BLaER1 treated with 17β-estradiol and CSF1 and Interleukin-3, amounts not matched to agents 10 nM and 100 nM (cell line): ENCODE data around the gene POU2F2.

Experiments used
- H3K27ac ChIP-seq, 11 experiments: shearing (Covaris generic); formaldehyde crosslinking; 2 replicates each; pipeline ENCODE4 v1.8.1; 2022
- H3K27me3 ChIP-seq, 11 experiments: shearing (Covaris generic); formaldehyde crosslinking; 2 replicates each; pipeline ENCODE4 v1.8.1; 2022
- H3K36me3 ChIP-seq, 11 experiments: shearing (Covaris generic); formaldehyde crosslinking; 2 replicates each; pipeline ENCODE4 v1.8.1; 2022
- H3K4me1 ChIP-seq, 10 experiments: shearing (Covaris generic); formaldehyde crosslinking; 2 replicates each; pipeline ENCODE4 v1.8.1; 2022
- H3K4me2 ChIP-seq, 11 experiments: shearing (Covaris generic); formaldehyde crosslinking; 2 replicates each; pipeline ENCODE4 v1.8.1; 2022
- H3K4me3 ChIP-seq, 10 experiments: shearing (Covaris generic); formaldehyde crosslinking; 2 replicates each; pipeline ENCODE4 v1.8.1; 2022
- H3K9ac ChIP-seq, 11 experiments: shearing (Covaris generic); formaldehyde crosslinking; 2 replicates each; pipeline ENCODE4 v1.8.1; 2022
- H3K9me3 ChIP-seq, 11 experiments: shearing (Covaris generic); formaldehyde crosslinking; replicated peaks in 1 of 11; 2 replicates each; pipeline ENCODE4 v1.8.1; 2022
- H4K20me1 ChIP-seq, 11 experiments: shearing (Covaris generic); formaldehyde crosslinking; 2 replicates each; pipeline ENCODE4 v1.8.1; 2022
- Cebpa-rat ChIP-seq, 11 experiments: shearing (Covaris generic); IDR thresholded peaks; 2 replicates each; pipeline ENCODE4 v1.8.1; 2022

The POU2F2 gene

DNA sequence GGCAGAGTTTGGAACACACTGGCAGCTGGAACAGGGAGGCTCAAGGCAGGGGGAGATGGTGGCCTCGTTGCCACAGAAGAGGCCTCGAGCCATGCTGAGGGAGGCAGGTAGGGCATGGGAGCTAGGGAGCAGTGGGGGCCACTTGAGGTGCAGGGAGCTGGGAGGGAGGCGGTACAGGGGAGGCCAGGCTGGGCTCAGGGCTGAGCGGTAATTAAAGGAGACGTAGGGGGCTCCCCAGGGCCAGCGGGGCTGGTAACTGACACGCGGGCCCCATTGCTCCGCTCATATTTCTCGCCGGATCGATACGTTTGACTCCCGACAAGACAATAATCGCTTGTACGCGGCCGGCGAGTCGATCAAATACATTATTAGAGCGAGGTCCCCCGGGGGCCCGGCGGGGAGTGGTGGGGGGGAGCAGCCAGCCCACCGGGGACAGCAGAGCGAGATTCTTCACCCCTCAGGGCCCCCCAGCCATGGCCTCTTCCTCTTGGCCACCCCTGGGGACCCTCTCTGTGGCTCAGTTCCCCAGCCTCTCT is 2.4 kb upstream of the POU2F2 start:
- no peak for TF ChIP-seq Cebpa-rat (IDR thresholded peaks at IDR 0.05)
- H3K36me3 ChIP-seq = peaks cover 0 to 27% (median 0%) of the 10 kb centered on the region in 11 experiments; a peak in 4 of 22 replicates
- H3K9ac ChIP-seq = peak overlapping the region; percentile 4 to 85 (median 46); a peak in 18 of 22 replicates
- H3K27ac ChIP-seq = no peak overlapping the region
- H3K4me2 ChIP-seq = peak overlapping the region; percentile 87 to 99 (median 96)
- peaks cover 0 to 57% (median 5%) of the 10 kb centered on the region in 11 experiments; a peak in 10 of 22 replicates for H4K20me1 ChIP-seq
- peak overlapping the region in 4 of 10 experiments; percentile 22 to 84 (median 61); a peak in 8 of 20 replicates for H3K4me3 ChIP-seq
- no peaks in the 10 kb centered on the region for H3K9me3 ChIP-seq
- peaks cover 0 to 11% (median 0%) of the 10 kb centered on the region in 11 experiments; a peak in 5 of 22 replicates for H3K27me3 ChIP-seq
- peaks cover 35 to 71% (median 66%) of the 10 kb centered on the region in 10 experiments for H3K4me1 ChIP-seq

DNA sequence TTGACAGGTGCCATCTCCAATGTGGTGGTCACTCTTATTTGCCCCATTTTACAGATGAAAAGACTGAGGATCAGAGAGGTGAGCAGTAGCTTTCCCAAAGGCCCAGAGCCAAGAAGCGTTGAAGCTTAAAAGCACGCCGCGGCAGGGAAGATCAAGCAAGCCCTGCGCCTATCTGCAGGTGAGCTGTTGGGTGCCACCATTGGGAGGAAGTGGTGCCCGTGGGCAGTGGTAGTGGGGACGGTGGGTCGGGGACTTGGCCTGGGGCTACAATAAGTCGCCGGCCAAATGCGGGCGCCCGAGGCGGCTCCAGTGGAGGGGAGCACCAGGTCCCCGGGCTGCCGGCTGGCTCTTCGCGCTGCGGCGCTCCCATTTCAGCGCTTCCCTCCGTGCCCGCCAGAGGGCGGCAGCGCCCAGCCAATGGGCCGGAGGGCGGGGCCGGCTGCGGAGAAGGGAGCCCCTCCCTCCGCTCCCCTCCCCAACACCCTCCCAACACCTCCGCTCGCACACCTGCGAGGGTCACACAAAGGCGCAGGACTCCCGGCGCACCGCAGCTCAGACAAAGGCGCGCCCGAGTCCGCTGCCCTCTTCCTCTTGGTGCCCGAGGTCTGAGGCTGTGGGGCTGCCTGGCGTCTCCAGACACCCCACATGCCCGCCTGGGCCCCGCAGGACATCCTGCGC is 744 bp upstream of the POU2F2 start:
- Histone ChIP-seq H4K20me1 (peaks cover 0 to 41% (median under 1%) of the 10 kb centered on the region in 11 experiments; a peak in 10 of 22 replicates), H3K4me2 (peak overlapping the region; percentile 87 to 99 (median 96)), H3K4me1 (peaks cover 47 to 87% (median 82%) of the 10 kb centered on the region in 10 experiments), H3K27ac (peak overlapping the region in 10 of 11 experiments; percentile 25 to 89 (median 60); a peak in 17 of 22 replicates), H3K36me3 (peaks cover 0 to 17% (median 0%) of the 10 kb centered on the region in 11 experiments; a peak in 5 of 22 replicates), H3K27me3 (peaks cover 0 to 11% (median 0%) of the 10 kb centered on the region in 11 experiments; a peak in 5 of 22 replicates), H3K9me3 (no peaks in the 10 kb centered on the region), H3K9ac (peak overlapping the region; percentile 50 to 85 (median 72)), H3K4me3 (peak overlapping the region; percentile 51 to 84 (median 66))
- TF ChIP-seq Cebpa-rat (IDR thresholded peaks at IDR 0.05) = no peak

GRCh38 chr19:42131149-42132029 is 857 bp downstream of the POU2F2 start:
- Histone ChIP-seq H4K20me1 (peaks cover 0 to 28% (median 0%) of the 10 kb centered on the region in 11 experiments; a peak in 10 of 22 replicates), H3K9ac (peak overlapping the region; percentile 50 to 85 (median 72); a peak in 21 of 22 replicates), H3K4me1 (peaks cover 59 to 100% (median 97%) of the 10 kb centered on the region in 10 experiments), H3K36me3 (peaks cover 0 to 12% (median 0%) of the 10 kb centered on the region in 11 experiments; a peak in 5 of 22 replicates), H3K27me3 (peaks cover 0 to 11% (median 0%) of the 10 kb centered on the region in 11 experiments; a peak in 5 of 22 replicates), H3K4me3 (peak overlapping the region; percentile 51 to 84 (median 66)), H3K4me2 (peak overlapping the region; percentile 87 to 99 (median 96)), H3K27ac (peak overlapping the region; percentile 1 to 89 (median 66); a peak in 17 of 22 replicates), H3K9me3 (no peaks in the 10 kb centered on the region)
- TF ChIP-seq Cebpa-rat (IDR thresholded peaks at IDR 0.05) = no peak

DNA sequence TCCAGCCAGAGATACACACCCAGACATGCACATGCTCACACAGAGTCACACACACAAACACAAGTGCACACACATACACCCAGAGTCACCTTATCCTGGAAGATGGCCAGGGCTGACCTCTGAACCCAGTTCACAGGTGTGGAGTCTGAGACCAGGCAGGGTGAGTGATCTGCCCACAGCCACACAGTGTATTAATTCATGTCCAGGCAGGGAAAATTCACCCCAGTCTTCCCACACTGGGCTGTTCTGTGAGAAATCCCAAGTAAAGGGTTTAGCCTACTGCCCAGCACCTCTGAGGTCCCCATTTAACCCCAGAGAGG is 2.0 kb downstream of the POU2F2 start:
- H3K36me3 ChIP-seq = peaks cover 0 to 21% (median 0%) of the 10 kb centered on the region in 11 experiments; a peak in 6 of 22 replicates
- H3K4me1 ChIP-seq = peaks cover 59 to 100% (median 97%) of the 10 kb centered on the region in 10 experiments
- peaks cover 0 to 17% (median 0%) of the 10 kb centered on the region in 11 experiments; a peak in 9 of 22 replicates for H4K20me1 ChIP-seq
- peak overlapping the region; percentile 60 to 89 (median 78); a peak in 21 of 22 replicates for H3K27ac ChIP-seq
- peak overlapping the region; percentile 51 to 85 (median 75); a peak in 21 of 22 replicates for H3K9ac ChIP-seq
- no peak for TF ChIP-seq Cebpa-rat (IDR thresholded peaks at IDR 0.05)
- peaks cover 0 to 5% (median 0%) of the 10 kb centered on the region in 11 experiments; a peak in 3 of 22 replicates for H3K9me3 ChIP-seq
- H3K4me3 ChIP-seq = peak overlapping the region; percentile 37 to 84 (median 62)
- H3K27me3 ChIP-seq = peaks cover 0 to 11% (median 0%) of the 10 kb centered on the region in 11 experiments; a peak in 5 of 22 replicates
- H3K4me2 ChIP-seq = peak overlapping the region; percentile 87 to 99 (median 98)

GRCh38 chr19:42129399-42130253 is 2.6 kb downstream of the POU2F2 start:
- Histone ChIP-seq H4K20me1 (peaks cover 0 to 11% (median 0%) of the 10 kb centered on the region in 11 experiments; a peak in 6 of 22 replicates), H3K27me3 (peaks cover 0 to 7% (median 0%) of the 10 kb centered on the region in 11 experiments; a peak in 5 of 22 replicates), H3K27ac (peak overlapping the region; percentile 60 to 89 (median 78); a peak in 21 of 22 replicates), H3K9me3 (peaks cover 0 to 11% (median 5%) of the 10 kb centered on the region in 11 experiments; a peak in 14 of 22 replicates), H3K4me2 (peak overlapping the region; percentile 87 to 99 (median 98)), H3K4me3 (peak overlapping the region; percentile 37 to 84 (median 62)), H3K9ac (peak overlapping the region; percentile 51 to 85 (median 75); a peak in 21 of 22 replicates), H3K4me1 (peaks cover 59 to 100% (median 91%) of the 10 kb centered on the region in 10 experiments), H3K36me3 (peaks cover 0 to 27% (median 0%) of the 10 kb centered on the region in 11 experiments; a peak in 8 of 22 replicates)
- no peak for TF ChIP-seq Cebpa-rat (IDR thresholded peaks at IDR 0.05)

DNA sequence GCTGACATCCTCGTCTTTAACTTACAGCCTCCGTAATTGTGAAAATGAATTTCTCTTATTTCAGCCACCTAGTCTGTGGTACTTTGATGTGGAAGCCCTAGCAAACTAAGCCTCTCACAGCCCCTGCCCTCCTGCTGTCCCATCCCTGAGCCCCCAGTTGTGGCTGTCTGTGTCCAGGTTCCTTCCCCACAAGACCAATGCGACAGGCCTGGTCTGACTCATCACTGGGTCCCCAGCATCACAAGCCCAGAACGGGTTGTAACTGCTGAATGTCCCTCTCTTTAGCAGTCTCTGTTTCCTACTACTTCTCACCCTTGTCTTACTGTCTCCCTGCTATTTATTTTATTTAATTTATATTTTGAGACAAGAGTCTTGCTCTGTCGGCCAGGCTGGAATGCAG is 5.7 kb downstream of the POU2F2 start:
- Histone ChIP-seq H3K36me3 (peaks cover 0 to 46% (median 0%) of the 10 kb centered on the region in 11 experiments; a peak in 8 of 22 replicates), H3K4me2 (peak overlapping the region; percentile 7 to 98 (median 46); a peak in 20 of 22 replicates), H4K20me1 (0 out of 22 replicates have a peak, but pooled peaks cover 0 to 4% (median 0%) of the 10 kb centered on the region in 11 experiments), H3K27ac (peak overlapping the region in 7 of 11 experiments; percentile 5 to 89 (median 84); a peak in 10 of 22 replicates), H3K27me3 (no peaks in the 10 kb centered on the region), H3K4me3 (peak overlapping the region in 3 of 10 experiments; percentile 10 to 84 (median 34); a peak in 3 of 20 replicates), H3K4me1 (peaks cover 70 to 100% (median 89%) of the 10 kb centered on the region in 10 experiments), H3K9me3 (peaks cover 0 to 14% (median 9%) of the 10 kb centered on the region in 11 experiments; a peak in 14 of 22 replicates), H3K9ac (peak overlapping the region in 4 of 11 experiments; percentile 19 to 79 (median 38); a peak in 6 of 22 replicates)
- no peak for TF ChIP-seq Cebpa-rat (IDR thresholded peaks at IDR 0.05)

DNA sequence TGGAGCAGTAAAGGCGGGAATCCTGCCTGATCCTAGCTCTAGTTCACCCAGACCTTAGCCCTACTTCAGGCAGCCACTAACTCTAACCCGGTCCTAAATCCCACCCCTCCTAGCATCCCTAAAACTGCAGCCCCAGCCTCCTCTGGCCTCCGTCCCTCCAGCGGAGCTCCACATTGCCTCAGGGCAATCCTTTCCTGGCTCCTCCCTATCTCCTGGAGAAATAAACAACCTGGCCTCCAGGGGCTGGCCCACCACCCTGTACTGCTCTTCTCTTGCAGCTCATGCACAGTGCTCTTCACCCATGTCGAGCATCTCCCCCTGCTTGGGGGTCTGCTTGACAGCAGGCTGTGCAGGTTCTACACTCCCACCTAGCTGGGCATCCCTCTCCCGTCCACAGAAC is 6.7 kb downstream of the POU2F2 start:
- H3K4me3 ChIP-seq = no peak overlapping the region
- H3K4me2 ChIP-seq = peak overlapping the region in 10 of 11 experiments; percentile 7 to 98 (median 68); a peak in 14 of 22 replicates
- H3K27ac ChIP-seq = peak overlapping the region in 1 of 11 experiments; percentile 21; a peak in 2 of 22 replicates
- H3K9me3 ChIP-seq = peaks cover 0 to 14% (median 9%) of the 10 kb centered on the region in 11 experiments; a peak in 14 of 22 replicates
- TF ChIP-seq Cebpa-rat (IDR thresholded peaks at IDR 0.05) = no peak
- peak overlapping the region in 1 of 11 experiments; percentile 47; a peak in 1 of 22 replicates for H3K9ac ChIP-seq
- H4K20me1 ChIP-seq = 0 out of 22 replicates have a peak, but pooled peaks cover 0 to 4% (median 0%) of the 10 kb centered on the region in 11 experiments
- H3K27me3 ChIP-seq = no peaks in the 10 kb centered on the region
- H3K4me1 ChIP-seq = peaks cover 80 to 100% (median 89%) of the 10 kb centered on the region in 10 experiments
- H3K36me3 ChIP-seq = peaks cover 0 to 49% (median 0%) of the 10 kb centered on the region in 11 experiments; a peak in 8 of 22 replicates
